Progenitor cell of endocrine pancreas (in vitro differentiated cells): ENCODE results near the gene G6PC3. TPM values are rescaled to one million over a fixed set of nuclear protein-coding genes. Genes with fewer than 3 reads are reported as not detected.

Source experiments
- DNase-seq: peaks from one replicate; pipeline ENCODE4 v3.0.0; 2021; ENCODE audit warnings: low spot score; ENCODE audit not compliant: unreplicated experiment
- H3K27ac Mint-ChIP-seq: 2 replicates; pipeline ENCODE4 v1.8.0; 2021; ENCODE audit warnings: mild to moderate bottlenecking, moderate library complexity, mixed read lengths
- H3K27me3 Mint-ChIP-seq: 2 replicates; pipeline ENCODE4 v1.8.0; 2021; ENCODE audit warnings: mixed read lengths
- H3K36me3 Mint-ChIP-seq: 2 replicates; pipeline ENCODE4 v1.8.0; 2022; ENCODE audit warnings: mixed read lengths; ENCODE audit not compliant: insufficient read depth
- H3K4me1 Mint-ChIP-seq: 2 replicates; pipeline ENCODE4 v1.8.0; 2021; ENCODE audit warnings: low read depth, mixed read lengths
- H3K4me3 Mint-ChIP-seq: 2 replicates; pipeline ENCODE4 v1.8.0; 2021; ENCODE audit warnings: low read depth, mild to moderate bottlenecking, moderate library complexity, mixed read lengths
- H3K9me3 Mint-ChIP-seq: 2 replicates; pipeline ENCODE4 v1.8.0; 2021; ENCODE audit warnings: low read depth, mixed read lengths
- total RNA-seq: library from RNA; stranded (reverse); gene quantifications from 2 replicates; pipeline ENCODE4 v1.2.1, GENCODE V29; 2021
- TF ChIP-seq, protein P1 (sequence below): fragments of 200-600 bp; sonication (generic); IDR thresholded peaks from one replicate; pipeline ENCODE4 v1.5.0; 2021; ENCODE audit warnings: antibody characterized with exemption, mild to moderate bottlenecking; ENCODE audit not compliant: unreplicated experiment

Gene G6PC3
- total RNA-seq, 1 donor from 2014 or later, result 58.7 TPM

GRCh38 chr17:44123356-44124117 is 53.0 kb downstream of the G6PC3 start, which contains the start of gene HDAC5:
Gene HDAC5, minus strand, starts transcription at chr17:44123641. Its CDS starts 6,126 bp downstream, at chr17:44117515.
- peak; percentile 89 for DNase-seq
- no peaks in the 10 kb centered on the region for H3K27me3 Mint-ChIP-seq
- TF ChIP-seq, protein P1, sequence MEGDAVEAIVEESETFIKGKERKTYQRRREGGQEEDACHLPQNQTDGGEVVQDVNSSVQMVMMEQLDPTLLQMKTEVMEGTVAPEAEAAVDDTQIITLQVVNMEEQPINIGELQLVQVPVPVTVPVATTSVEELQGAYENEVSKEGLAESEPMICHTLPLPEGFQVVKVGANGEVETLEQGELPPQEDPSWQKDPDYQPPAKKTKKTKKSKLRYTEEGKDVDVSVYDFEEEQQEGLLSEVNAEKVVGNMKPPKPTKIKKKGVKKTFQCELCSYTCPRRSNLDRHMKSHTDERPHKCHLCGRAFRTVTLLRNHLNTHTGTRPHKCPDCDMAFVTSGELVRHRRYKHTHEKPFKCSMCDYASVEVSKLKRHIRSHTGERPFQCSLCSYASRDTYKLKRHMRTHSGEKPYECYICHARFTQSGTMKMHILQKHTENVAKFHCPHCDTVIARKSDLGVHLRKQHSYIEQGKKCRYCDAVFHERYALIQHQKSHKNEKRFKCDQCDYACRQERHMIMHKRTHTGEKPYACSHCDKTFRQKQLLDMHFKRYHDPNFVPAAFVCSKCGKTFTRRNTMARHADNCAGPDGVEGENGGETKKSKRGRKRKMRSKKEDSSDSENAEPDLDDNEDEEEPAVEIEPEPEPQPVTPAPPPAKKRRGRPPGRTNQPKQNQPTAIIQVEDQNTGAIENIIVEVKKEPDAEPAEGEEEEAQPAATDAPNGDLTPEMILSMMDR, result peak; percentile 62
- H3K36me3 Mint-ChIP-seq, result no peaks in the 10 kb centered on the region
- no peaks in the 10 kb centered on the region for H3K9me3 Mint-ChIP-seq
- peaks cover 16% of the 10 kb centered on the region for H3K4me1 Mint-ChIP-seq
- peak within 1 kb of the TSS; percentile 96 for H3K27ac Mint-ChIP-seq
- peak within 1 kb of the TSS; percentile 92 for H3K4me3 Mint-ChIP-seq

DNA sequence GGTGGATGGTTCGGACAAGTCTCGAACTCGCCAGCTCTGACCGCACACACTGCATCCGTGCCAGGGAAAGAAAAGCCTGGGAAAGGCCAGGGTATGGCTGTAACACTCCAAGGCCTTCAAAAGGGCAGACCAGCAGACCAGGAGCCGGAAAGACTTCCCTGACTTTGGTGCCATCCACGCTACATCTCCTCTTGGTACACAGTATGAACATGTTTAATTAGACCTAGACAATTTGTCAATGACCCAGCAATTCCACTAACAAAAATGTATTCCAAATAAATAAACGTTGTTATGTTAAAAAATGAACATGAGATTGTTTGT is 53.5 kb downstream of the G6PC3 start:
- Mint-ChIP-seq H3K4me3 (peak overlapping the region; percentile 92), H3K27ac (peak overlapping the region; percentile 96), H3K4me1 (peaks cover 16% of the 10 kb centered on the region), H3K9me3 (no peaks in the 10 kb centered on the region), H3K27me3 (no peaks in the 10 kb centered on the region), H3K36me3 (no peaks in the 10 kb centered on the region)
- TF ChIP-seq, protein P1, result no peak
- no peak for DNase-seq

Other genes starting within 250 kb of the G6PC3 start
- gene MPP3, start 237.6 kb upstream of the G6PC3 start, total RNA-seq, result 12.6 and 13.2 TPM in 2 replicates
- gene CD300LG, start 223.6 kb upstream of the G6PC3 start, total RNA-seq, result not detected in 2 replicates
- gene MPP2, start 163.2 kb upstream of the G6PC3 start, total RNA-seq, result 5.4 and 6.4 TPM in 2 replicates
- gene PPY, start 128.3 kb upstream of the G6PC3 start, total RNA-seq, result 0.78 TPM in 1 of 2 replicates, not detected in the other
- 0.84 and 1.1 TPM in 2 replicates for gene PYY, start 116.8 kb upstream of the G6PC3 start, total RNA-seq
- gene NAGS, start 66.1 kb upstream of the G6PC3 start, total RNA-seq, result 0.69 and 0.89 TPM in 2 replicates
- 27.5 and 28.9 TPM in 2 replicates for gene TMEM101, start 55.8 kb upstream of the G6PC3 start, total RNA-seq
- 54.1 and 55.4 TPM in 2 replicates for gene LSM12, start 4.1 kb upstream of the G6PC3 start, total RNA-seq
- 39.0 and 41.3 TPM in 2 replicates for gene HDAC5, start 52.9 kb downstream of the G6PC3 start, total RNA-seq
- gene HROB, start 71.2 kb downstream of the G6PC3 start, total RNA-seq, result 10.1 and 12.8 TPM in 2 replicates
- gene ASB16, start 100.0 kb downstream of the G6PC3 start, total RNA-seq, result 0.49 and 0.89 TPM in 2 replicates
- gene TMUB2, start 116.2 kb downstream of the G6PC3 start, total RNA-seq, result 48.5 and 50.3 TPM in 2 replicates
- 117 and 135 TPM in 2 replicates for gene ATXN7L3, start 129.1 kb downstream of the G6PC3 start, total RNA-seq
- 94.2 and 100 TPM in 2 replicates for gene UBTF, start 148.9 kb downstream of the G6PC3 start, total RNA-seq
- gene SLC4A1, start 197.4 kb downstream of the G6PC3 start, total RNA-seq, result not detected in 2 replicates
- 8.4 and 9.3 TPM in 2 replicates for gene RUNDC3A, start 237.9 kb downstream of the G6PC3 start, total RNA-seq